HG02623 (cell line): ENCODE results near the gene RANBP6.
"Not testable (repeated sequence)": the region's sequence is repeated elsewhere in the genome, so short reads cannot be mapped to it uniquely, and the experiment has no call there.

ENCODE experiments used
- ATAC-seq: cut with Tn5 transposase; IDR thresholded peaks from one replicate; pipeline ENCODE4 v1.9.1; 2021; ENCODE audit warnings: moderate library complexity; ENCODE audit not compliant: unreplicated experiment

RANBP6 gene

GRCh38 chr9:6015278-6016157 lies at the start of gene RANBP6:
Gene RANBP6 (minus strand): TSS chr9:6015624. CDS start chr9:6015607, 17 bp downstream.
- peak; percentile 99 for ATAC-seq

- ATAC-seq = not testable (repeated sequence)
Observed at GRCh38 chr9:6063146-6063545, 47.7 kb upstream of the RANBP6 start.

GRCh38 chr9:6055666-6056065 lies 40.2 kb upstream of the RANBP6 start:
- ATAC-seq = no peak

- ATAC-seq = peak; percentile 49
Observed at GRCh38 chr9:6055216-6055615, 39.8 kb upstream of the RANBP6 start.

GRCh38 chr9:6054280-6055099 lies 39.1 kb upstream of the RANBP6 start:
- no peak for ATAC-seq

GRCh38 chr9:6052293-6052919 lies 37.0 kb upstream of the RANBP6 start:
- ATAC-seq = no peak

GRCh38 chr9:6051511-6051950 lies 36.1 kb upstream of the RANBP6 start:
- ATAC-seq = peak; percentile 61

GRCh38 chr9:6049798-6050197 lies 34.4 kb upstream of the RANBP6 start:
- ATAC-seq = peak; percentile 47

- ATAC-seq = no peak
Observed at GRCh38 chr9:6048039-6048438, 32.6 kb upstream of the RANBP6 start.

- no peak for ATAC-seq
Observed at GRCh38 chr9:6047020-6047419, 31.6 kb upstream of the RANBP6 start.

- no peak for ATAC-seq
Observed at GRCh38 chr9:6045364-6045763, 29.9 kb upstream of the RANBP6 start.

GRCh38 chr9:6040077-6040476 lies 24.7 kb upstream of the RANBP6 start:
- ATAC-seq = no peak

- ATAC-seq = no peak
Observed at GRCh38 chr9:6036391-6036790, 21.0 kb upstream of the RANBP6 start.

- ATAC-seq = no peak
Observed at GRCh38 chr9:6034954-6035353, 19.5 kb upstream of the RANBP6 start.

GRCh38 chr9:6029604-6030274 lies 14.3 kb upstream of the RANBP6 start:
- ATAC-seq = no peak

- no peak for ATAC-seq
Observed at GRCh38 chr9:6024035-6024554, 8.7 kb upstream of the RANBP6 start.

- ATAC-seq = not testable (repeated sequence)
Observed at GRCh38 chr9:6016975-6017374, 1.6 kb upstream of the RANBP6 start.

GRCh38 chr9:6014670-6015270 lies 654 bp downstream of the RANBP6 start:
- no peak for ATAC-seq

- peak; percentile 48 for ATAC-seq
Observed at GRCh38 chr9:6008169-6008979, 7.0 kb downstream of the RANBP6 start.
